Measurements from ENCODE around the gene ITPA. TPM values are rescaled to one million over a fixed set of nuclear protein-coding genes. Genes with fewer than 3 reads are reported as not detected.

Gene ITPA
- total and polyA plus RNA-seq, 2 of the 13 experiments (the other 11 are each of a cell fraction or from before 2014, with no cell fraction given), result 60.1 to 103 TPM

DNA sequence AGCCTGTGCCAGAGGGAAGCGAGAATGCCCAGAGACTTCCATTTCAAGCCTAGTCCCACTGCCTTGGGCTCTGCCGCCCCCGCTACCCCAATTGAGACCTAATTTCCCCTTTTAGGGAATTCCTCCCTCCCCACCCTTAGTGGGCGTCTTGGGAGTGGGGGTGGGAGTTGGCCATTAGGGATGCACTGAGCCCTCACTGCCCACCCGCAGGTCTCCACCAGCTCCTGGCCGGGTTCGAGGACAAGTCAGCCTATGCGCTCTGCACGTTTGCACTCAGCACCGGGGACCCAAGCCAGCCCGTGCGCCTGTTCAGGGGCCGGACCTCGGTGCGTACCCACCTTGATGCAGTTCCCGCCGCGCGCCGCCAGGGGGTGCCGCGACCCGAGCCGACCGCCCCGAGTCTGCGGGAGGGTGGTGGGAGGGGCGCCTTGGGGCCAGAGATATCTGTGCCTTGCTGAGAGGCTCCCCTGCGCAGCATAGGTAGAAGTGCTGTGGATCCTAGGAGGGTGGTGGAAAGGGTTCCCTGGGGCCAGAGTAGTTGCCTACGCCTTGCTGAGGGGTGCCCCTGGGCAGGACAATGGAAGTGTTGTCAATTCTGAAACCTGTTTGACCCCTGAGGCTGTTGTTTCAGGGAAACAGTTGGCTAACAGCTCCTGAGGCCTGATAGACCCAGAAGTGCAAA, 9.2 kb downstream of the ITPA start (continued):
- TF ChIP-seq, protein P1, sequence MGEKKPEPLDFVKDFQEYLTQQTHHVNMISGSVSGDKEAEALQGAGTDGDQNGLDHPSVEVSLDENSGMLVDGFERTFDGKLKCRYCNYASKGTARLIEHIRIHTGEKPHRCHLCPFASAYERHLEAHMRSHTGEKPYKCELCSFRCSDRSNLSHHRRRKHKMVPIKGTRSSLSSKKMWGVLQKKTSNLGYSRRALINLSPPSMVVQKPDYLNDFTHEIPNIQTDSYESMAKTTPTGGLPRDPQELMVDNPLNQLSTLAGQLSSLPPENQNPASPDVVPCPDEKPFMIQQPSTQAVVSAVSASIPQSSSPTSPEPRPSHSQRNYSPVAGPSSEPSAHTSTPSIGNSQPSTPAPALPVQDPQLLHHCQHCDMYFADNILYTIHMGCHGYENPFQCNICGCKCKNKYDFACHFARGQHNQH (CRISPR knock-in tag; IDR thresholded peaks at IDR 0.05), result peak; percentile 91
- TF ChIP-seq JUN (CRISPR knock-in tag; IDR thresholded peaks at IDR 0.05), result no peak
- peak; percentile 26; the same call in 1 of the 2 replicates for TF ChIP-seq NCOA2 (CRISPR knock-in tag; IDR thresholded peaks at IDR 0.05)
- TF ChIP-seq SAP130 (CRISPR knock-in tag; IDR thresholded peaks at IDR 0.05; ENCODE audit: low read depth), result peak; percentile 76
- TF ChIP-seq, protein P2, sequence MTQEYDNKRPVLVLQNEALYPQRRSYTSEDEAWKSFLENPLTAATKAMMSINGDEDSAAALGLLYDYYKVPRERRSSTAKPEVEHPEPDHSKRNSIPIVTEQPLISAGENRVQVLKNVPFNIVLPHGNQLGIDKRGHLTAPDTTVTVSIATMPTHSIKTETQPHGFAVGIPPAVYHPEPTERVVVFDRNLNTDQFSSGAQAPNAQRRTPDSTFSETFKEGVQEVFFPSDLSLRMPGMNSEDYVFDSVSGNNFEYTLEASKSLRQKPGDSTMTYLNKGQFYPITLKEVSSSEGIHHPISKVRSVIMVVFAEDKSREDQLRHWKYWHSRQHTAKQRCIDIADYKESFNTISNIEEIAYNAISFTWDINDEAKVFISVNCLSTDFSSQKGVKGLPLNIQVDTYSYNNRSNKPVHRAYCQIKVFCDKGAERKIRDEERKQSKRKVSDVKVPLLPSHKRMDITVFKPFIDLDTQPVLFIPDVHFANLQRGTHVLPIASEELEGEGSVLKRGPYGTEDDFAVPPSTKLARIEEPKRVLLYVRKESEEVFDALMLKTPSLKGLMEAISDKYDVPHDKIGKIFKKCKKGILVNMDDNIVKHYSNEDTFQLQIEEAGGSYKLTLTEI (CRISPR knock-in tag; conservative IDR thresholded peaks at IDR 0.05), result no peak
- no peak for TF ChIP-seq ZNF17 (CRISPR knock-in tag; IDR thresholded peaks at IDR 0.05)
- 0 out of 2 replicates have a peak, but pooled peaks have one; percentile 60 for TF ChIP-seq PCBP1 (IDR thresholded peaks at IDR 0.05; ENCODE audit: borderline replicate concordance, low read depth, low read length)
- TF ChIP-seq JDP2 (CRISPR knock-in tag; IDR thresholded peaks at IDR 0.05; ENCODE audit: borderline replicate concordance), result no peak
- TF ChIP-seq PAF1 (CRISPR knock-in tag; IDR thresholded peaks at IDR 0.05), result 0 out of 2 replicates have a peak, but pooled peaks have one; percentile 35
- TF ChIP-seq, protein P3, sequence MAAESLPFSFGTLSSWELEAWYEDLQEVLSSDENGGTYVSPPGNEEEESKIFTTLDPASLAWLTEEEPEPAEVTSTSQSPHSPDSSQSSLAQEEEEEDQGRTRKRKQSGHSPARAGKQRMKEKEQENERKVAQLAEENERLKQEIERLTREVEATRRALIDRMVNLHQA (CRISPR knock-in tag; IDR thresholded peaks at IDR 0.05), result no peak
- no peak for TF ChIP-seq ZNF577 (CRISPR knock-in tag; IDR thresholded peaks at IDR 0.05; ENCODE audit: borderline replicate concordance, low read depth)
- TF ChIP-seq HMGA1 (CRISPR knock-in tag; conservative IDR thresholded peaks at IDR 0.05), result no peak
- TF ChIP-seq, protein P4, sequence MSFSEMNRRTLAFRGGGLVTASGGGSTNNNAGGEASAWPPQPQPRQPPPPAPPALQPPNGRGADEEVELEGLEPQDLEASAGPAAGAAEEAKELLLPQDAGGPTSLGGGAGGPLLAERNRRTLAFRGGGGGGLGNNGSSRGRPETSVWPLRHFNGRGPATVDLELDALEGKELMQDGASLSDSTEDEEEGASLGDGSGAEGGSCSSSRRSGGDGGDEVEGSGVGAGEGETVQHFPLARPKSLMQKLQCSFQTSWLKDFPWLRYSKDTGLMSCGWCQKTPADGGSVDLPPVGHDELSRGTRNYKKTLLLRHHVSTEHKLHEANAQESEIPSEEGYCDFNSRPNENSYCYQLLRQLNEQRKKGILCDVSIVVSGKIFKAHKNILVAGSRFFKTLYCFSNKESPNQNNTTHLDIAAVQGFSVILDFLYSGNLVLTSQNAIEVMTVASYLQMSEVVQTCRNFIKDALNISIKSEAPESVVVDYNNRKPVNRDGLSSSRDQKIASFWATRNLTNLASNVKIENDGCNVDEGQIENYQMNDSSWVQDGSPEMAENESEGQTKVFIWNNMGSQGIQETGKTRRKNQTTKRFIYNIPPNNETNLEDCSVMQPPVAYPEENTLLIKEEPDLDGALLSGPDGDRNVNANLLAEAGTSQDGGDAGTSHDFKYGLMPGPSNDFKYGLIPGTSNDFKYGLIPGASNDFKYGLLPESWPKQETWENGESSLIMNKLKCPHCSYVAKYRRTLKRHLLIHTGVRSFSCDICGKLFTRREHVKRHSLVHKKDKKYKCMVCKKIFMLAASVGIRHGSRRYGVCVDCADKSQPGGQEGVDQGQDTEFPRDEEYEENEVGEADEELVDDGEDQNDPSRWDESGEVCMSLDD (CRISPR knock-in tag; IDR thresholded peaks at IDR 0.05; ENCODE audit: borderline replicate concordance), result no peak
- TF ChIP-seq, protein P5, sequence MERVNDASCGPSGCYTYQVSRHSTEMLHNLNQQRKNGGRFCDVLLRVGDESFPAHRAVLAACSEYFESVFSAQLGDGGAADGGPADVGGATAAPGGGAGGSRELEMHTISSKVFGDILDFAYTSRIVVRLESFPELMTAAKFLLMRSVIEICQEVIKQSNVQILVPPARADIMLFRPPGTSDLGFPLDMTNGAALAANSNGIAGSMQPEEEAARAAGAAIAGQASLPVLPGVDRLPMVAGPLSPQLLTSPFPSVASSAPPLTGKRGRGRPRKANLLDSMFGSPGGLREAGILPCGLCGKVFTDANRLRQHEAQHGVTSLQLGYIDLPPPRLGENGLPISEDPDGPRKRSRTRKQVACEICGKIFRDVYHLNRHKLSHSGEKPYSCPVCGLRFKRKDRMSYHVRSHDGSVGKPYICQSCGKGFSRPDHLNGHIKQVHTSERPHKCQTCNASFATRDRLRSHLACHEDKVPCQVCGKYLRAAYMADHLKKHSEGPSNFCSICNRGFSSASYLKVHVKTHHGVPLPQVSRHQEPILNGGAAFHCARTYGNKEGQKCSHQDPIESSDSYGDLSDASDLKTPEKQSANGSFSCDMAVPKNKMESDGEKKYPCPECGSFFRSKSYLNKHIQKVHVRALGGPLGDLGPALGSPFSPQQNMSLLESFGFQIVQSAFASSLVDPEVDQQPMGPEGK (CRISPR knock-in tag; IDR thresholded peaks at IDR 0.05), result peak; percentile 94
- no peak for TF ChIP-seq SIN3A (IDR thresholded peaks at IDR 0.05; ENCODE audit: borderline replicate concordance, low read depth, low read length)
- TF ChIP-seq, protein P6, sequence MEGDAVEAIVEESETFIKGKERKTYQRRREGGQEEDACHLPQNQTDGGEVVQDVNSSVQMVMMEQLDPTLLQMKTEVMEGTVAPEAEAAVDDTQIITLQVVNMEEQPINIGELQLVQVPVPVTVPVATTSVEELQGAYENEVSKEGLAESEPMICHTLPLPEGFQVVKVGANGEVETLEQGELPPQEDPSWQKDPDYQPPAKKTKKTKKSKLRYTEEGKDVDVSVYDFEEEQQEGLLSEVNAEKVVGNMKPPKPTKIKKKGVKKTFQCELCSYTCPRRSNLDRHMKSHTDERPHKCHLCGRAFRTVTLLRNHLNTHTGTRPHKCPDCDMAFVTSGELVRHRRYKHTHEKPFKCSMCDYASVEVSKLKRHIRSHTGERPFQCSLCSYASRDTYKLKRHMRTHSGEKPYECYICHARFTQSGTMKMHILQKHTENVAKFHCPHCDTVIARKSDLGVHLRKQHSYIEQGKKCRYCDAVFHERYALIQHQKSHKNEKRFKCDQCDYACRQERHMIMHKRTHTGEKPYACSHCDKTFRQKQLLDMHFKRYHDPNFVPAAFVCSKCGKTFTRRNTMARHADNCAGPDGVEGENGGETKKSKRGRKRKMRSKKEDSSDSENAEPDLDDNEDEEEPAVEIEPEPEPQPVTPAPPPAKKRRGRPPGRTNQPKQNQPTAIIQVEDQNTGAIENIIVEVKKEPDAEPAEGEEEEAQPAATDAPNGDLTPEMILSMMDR (CRISPR knock-in tag; IDR thresholded peaks at IDR 0.05), result peak; percentile 100
- peak; percentile 57; the same call in 1 of the 2 replicates for TF ChIP-seq KMT2B (CRISPR knock-in tag; IDR thresholded peaks at IDR 0.05)
- no peak for TF ChIP-seq MBNL3 (CRISPR knock-in tag; conservative IDR thresholded peaks at IDR 0.05)
- TF ChIP-seq SMAD1 (CRISPR knock-in tag; IDR thresholded peaks at IDR 0.05; ENCODE audit: borderline replicate concordance, low read depth), result peak; percentile 97; the same call in 1 of the 2 replicates

Data from HepG2 (cell line).